GM19099 (cell line): Measurements from ENCODE around the gene ATRNL1.

Experiments
- POLR2A ChIP-seq: IDR thresholded peaks from 3 replicates; pipeline ENCODE4 v1.6.1; 2011; ENCODE audit warnings: low read depth; ENCODE audit not compliant: insufficient read length; ENCODE audit errors: extremely low read depth

Gene ATRNL1

DNA sequence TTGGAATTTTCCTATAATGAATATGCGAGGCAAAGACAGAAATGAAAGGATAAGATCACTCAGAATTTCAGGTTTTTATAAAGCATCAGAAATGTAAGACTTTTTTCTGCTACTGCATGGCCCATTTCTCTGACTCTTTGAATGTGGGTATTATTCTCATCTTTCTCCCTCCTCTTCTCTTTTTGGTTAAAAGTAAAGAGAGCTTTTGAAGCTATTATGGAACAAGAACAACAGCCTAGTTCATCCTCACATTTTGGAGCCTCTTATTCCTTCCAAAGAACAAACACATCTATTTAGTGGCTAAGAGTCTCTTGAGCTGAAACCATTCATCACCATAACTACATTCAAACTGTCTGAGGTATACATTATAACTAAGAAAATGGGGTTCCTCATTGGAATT, 19.4 kb upstream of the ATRNL1 start:
- TF ChIP-seq POLR2A = no peak

DNA sequence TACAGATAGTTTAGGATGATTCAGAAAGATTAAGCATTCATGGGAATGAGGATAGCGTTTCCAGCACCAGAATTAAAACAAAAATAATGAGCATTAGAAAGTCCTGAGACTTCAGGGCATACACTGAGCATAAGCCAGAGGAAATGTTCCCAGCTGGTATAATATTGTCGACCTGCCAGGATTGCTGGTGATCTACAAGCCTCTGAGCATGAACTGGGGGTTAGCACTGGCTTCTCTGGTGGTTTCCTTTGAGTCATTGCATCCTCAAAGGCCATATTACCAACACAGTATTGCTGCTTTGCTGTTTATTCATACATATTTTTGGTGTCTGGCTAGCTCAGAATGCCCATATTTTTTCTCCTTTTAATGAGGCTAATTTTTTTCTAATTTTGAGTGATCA, 10.7 kb upstream of the ATRNL1 start:
- no peak for TF ChIP-seq POLR2A

DNA sequence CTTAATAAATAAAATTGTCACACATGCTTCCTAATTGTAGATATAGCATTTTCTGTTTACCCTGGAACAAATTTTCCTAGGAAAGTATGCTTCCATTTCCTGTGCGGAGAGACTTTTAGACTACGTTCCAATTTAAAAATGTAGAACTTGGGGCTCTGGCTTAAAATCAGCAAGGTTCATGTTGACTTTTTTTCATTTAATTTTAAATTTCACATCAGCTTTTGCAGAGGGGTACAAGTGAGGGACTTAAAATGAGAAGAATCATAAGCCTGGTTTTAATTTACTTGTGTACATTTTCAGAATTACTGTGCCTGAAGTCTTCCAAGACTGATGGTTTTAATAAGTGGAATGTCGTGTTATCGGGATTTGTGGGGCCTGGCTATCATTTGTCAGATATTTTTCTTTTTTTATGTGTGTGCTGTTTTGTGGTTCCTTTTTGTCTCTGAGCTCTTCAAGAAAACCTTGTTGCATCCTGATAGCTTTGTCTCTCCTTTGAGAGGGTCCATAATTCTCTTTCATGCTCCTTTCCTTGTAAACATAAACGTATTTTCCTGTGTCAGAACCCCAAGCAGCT, 8.8 kb upstream of the ATRNL1 start:
- TF ChIP-seq POLR2A = no peak

DNA sequence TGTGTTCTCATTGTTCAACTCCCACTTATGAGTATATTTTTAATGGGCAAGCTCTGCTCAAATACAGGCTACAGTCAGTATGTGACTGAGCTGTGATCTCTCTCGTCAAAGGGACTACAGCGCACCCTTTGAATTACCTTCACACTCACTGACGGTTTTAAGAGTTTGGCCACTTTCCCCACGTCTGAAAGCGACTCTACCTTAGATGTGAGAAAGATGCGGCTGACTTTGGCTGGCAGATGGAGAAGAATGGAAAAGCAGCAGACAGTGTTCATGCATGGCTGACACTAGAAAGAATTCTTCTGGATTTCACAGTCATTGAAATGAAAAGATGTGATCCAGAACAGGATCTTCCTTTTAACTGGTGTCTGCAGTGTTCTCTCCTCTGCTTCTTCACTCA, 2.0 kb upstream of the ATRNL1 start:
- no peak for TF ChIP-seq POLR2A

DNA sequence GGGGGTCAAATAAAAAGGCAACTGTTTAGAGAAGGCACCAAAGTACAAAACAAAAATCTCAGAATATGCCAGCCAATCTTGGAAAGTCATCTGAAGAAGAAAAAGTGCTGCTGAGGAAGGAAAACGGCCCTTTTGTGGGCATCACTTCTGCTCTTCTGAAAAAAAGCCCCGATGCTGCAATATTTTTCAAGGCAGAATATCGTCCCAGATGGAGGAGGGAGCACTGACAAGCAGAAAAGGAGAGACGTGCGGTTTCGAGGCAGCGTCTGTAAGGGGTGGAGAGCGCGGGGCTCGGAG, 959 bp upstream of the ATRNL1 start:
- no peak for TF ChIP-seq POLR2A

DNA sequence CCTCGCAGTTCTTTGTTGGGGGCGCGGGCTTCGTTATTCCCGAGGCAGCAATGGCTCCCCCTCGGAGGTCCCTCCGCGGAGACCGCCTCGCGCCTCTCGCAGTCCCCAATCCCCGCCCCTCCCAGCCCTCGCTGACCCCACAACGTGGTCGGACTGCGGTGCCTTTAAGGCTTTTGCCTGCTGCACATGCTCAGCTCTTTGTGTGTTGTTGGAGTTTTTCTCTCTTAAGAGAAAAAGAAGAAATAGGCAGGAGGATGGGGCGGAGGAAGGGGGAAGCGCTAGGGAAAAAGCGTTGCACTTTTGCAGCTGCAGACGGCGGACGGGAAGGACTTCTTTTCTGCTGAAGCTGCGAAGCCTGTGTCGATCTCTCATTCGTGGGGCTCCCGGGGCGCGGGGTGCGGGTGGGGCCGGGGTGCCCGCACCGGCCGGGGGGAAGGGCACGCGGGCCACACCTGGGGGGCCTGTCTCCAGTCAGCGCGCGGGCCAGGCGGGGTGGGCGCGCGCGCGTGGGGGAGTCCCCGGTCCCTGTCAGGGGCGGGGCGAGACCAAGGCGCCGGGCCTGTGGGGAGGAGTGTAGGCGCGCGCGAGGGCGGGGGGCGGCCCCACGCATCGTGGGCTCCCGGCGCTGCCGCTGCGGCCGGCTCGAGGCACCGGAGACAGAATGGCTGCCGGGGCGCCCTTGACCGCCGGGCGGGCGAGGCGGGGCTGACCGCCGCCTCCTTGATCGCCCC, 445 bp upstream of the ATRNL1 start:
- TF ChIP-seq POLR2A = no peak

DNA sequence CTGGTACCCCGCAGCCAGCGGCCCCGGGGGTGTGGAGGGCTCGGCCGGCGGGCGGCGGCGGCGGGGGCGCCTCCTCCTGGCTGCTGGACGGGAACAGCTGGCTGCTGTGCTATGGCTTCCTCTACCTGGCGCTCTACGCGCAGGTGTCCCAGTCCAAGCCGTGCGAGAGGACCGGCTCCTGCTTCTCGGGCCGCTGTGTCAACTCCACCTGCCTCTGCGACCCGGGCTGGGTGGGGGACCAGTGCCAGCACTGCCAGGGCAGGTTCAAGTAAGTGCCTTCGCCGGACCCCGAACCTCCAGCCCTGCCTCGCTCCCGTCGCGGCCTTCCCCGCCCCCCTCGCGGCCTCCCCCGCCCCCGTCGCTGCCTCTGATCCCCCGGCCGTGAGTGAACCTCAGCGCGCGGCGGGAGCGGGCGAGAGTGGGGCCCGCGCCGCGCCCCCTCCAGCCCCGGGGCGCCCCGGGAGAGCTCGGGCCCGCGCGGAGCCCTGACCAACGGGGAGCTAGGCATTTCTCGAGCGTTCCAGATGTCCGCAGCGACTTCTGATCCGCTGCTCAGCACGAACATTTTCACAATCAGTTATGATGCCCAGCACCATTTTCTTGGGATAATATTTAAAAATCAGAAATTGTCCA, 727 bp downstream of the ATRNL1 start:
- no peak for TF ChIP-seq POLR2A

DNA sequence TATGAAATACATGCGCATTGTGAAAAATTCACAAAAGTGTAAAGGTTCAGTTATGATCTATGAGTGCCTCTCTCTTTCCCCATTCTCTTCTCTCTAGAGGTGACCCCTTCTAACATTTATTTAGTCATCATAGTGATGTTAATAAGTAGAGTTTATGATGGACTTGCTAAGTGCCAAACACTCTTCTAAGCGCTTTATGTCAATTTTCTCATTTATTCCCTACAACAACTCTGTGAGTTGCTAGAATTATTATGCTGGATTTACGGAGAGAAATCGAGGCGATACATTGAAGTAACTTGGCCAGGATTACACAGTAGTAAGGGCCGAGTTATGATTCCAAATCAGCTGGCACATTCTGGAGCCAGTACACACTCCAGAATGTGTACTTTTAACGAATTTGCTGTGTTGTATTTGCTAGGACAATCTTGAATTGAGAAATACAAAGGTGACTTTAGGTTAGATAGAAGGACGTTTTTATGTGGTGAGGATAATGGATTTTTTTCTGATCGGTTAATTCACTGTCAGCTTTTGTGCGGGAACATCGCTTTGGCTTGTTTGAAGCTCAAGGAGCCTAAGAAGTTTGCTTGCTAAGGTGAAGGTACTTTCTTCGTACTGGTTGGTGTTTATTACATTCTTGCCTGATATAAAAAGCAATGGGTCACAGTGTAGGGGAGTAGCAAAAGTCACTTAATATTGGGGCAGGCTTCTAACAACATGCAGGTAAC, 1.4 kb downstream of the ATRNL1 start:
- TF ChIP-seq POLR2A = no peak

DNA sequence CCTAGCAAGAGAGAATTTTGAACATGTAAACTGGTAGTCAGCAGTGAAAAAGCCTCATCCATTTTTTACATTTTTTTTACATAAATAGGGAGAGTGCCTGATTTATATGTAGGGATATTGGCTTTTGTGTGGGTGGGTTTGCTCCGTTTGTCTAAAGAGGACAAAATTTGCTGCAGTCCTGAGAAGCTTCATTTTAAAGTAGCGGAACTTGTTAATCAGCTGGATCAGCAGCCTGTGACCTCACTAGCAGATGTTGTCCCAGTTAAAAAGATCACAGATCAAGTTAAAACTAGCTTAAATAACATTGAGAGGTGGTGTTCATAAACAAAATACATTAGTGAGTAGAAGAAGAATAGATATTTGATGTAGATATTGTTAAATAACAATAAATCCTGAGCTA, 2.6 kb downstream of the ATRNL1 start:
- no peak for TF ChIP-seq POLR2A

DNA sequence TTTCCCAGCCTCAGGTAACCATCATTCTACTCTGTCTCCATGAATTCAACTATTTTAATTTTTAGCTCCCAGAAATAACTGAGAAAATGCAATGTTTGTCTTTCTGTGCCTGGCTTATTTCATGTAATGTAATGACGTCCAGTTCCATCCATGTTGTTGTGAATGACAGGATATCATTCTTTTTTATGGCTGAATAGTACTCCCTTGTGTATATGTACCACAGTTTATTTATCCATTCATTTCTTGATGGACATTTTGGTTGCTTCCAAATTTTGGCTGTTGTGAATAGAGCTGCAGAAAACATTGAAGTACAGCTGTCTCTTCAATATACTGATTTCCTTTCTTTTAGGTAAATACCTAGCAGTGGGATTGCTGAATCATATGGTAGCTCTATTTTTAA, 10.5 kb downstream of the ATRNL1 start:
- TF ChIP-seq POLR2A = no peak

DNA sequence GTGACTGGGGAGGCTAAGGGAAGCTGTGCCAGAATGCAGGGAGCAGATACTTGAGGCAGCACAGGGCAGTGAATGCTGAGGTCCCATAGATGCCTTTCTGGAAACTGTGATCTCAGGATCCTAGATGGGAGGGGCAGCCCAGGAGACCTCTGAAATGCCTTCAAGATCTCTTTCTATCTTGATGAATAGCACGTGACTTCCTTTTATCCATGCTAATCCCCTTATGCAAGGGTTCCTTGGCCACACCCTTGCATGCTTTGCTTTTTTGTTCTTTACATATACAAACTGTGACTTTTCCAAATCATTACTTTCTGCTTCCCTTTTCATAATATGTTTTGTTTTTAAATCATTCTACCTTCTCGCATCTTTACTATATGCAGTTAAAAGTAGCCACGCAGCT, 14.7 kb downstream of the ATRNL1 start:
- no peak for TF ChIP-seq POLR2A

DNA sequence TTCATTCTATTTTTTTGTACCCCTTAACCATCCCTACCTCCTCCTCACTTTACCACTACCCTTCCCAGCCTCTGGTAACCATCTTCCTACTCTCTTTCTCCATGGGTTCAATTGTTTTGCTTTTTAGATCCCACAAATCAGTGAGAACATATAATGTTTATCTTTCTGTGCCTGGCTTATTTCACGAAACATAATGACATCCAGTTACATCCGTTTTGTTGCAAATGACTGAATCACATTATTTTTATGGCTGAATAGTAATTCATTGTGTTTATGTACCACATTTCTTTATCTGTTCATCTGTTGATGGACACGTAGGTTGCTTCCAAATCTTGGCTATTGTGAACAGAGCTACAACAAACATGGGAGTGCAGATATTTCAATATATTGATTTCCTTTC, 24.1 kb downstream of the ATRNL1 start:
- no peak for TF ChIP-seq POLR2A

DNA sequence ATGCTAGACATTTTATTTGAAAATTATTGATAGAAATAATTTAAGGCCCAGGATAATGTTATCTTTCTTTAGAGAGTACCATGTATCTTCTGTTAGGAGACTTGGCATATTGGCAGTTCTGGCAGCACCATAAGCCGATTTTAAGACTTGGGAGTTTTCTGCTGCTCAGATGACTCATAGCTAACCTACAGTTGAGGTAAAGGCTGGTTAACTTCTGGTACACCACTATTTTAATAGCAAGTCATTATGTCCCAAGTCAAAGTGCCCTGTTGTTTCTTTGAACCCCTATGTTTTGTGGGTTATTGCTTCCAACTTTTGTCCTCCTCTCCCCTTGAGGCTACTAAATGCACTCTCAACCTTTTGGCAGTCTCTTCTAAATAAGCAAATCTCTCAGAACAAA, 25.2 kb downstream of the ATRNL1 start:
- TF ChIP-seq POLR2A = no peak

DNA sequence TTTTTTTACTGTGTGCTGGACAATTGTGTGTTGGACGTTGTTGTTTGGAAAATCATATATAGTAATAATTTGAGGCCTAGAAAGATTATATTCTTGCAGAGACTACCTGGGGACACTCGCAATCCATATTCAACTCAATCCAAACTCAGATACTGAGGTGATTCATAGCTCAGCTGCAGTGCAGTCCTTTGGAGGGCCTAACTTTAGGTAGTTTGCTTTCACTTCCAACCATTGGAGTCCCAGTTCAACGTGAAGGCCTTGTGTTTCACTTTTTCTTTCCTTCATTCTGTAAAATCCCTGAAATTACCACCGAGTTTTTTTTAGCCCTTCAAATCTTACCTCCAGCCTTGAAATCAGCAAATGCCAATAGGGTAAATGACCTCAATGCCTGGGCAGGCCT, 32.3 kb downstream of the ATRNL1 start:
- no peak for TF ChIP-seq POLR2A

DNA sequence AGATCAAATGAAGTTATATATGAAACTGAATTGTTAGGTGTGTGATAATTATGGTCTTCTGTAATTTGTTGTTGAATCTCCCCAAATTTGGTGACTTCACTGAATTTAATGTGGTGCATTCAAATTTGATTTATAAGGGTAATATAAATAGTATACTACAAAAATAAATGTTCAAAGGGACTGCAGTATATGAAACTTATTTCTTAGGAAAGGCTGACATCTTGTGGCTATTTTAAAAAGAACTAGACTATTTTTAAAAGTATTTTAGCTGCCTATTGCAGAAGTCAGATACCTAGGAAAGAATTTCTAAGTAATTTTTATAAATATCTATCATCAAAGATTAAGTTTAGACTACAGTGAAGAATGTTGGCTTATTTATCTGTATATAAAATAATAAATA, 36.6 kb downstream of the ATRNL1 start:
- no peak for TF ChIP-seq POLR2A

DNA sequence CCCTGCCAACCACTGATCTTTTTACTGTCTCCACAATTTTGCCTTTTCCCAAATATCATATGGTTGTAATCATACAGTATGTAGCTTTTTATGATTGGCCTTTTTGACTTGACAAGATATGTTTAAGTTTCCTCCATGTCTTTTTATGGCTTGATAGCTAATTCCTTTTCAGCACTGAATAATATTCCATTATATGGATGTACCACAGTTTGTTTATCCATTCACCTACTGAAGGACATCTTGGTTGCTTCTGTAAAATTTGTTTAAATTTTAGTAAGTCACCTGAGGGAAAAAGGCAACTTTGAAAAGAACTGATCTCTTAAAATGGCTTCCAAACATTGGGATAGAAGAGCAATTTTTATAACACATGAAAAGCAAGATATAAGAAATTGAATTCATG, 43.5 kb downstream of the ATRNL1 start:
- no peak for TF ChIP-seq POLR2A
